PFSK-1 (cell line): Measurements from ENCODE around the gene FAM156A.
A peak's percentile ranks its signal among the peaks of the same experiment; 100 is the strongest.

Source experiments
- POLR2AphosphoS5 ChIP-seq: IDR thresholded peaks from 2 replicates; pipeline ENCODE4 v1.6.1; 2012; ENCODE audit warnings: low read depth, mild to moderate bottlenecking, control low read depth, low read length, moderate library complexity
- REST ChIP-seq, 2 experiments: IDR thresholded peaks; 2 replicates each; pipeline versions ENCODE4 v1.6.1 to v1.8.0; 2011 to 2012; ENCODE audit warnings: low read depth in 2 of 2, low read length in 2 of 2, control low read depth in 1 of 2, inconsistent platforms in 1 of 2, mild to moderate bottlenecking in 1 of 2, moderate library complexity in 1 of 2; ENCODE audit not compliant: insufficient read depth in 1 of 2
- SIN3A ChIP-seq: IDR thresholded peaks from 2 replicates; pipeline ENCODE4 v1.6.1; 2012; ENCODE audit warnings: mild to moderate bottlenecking, low read length, moderate library complexity, borderline replicate concordance; ENCODE audit not compliant: insufficient read depth
- TAF1 ChIP-seq: IDR thresholded peaks from 2 replicates; pipeline ENCODE4 v1.6.1; 2012; ENCODE audit warnings: low read length, control low read depth, borderline replicate concordance; ENCODE audit not compliant: insufficient read depth

GRCh38 chrX:52934704-52935469 lies 23.4 kb downstream of the FAM156A start:
- no peak for TF ChIP-seq SIN3A
- peak; percentile 76; the same call in 1 of the 2 replicates for TF ChIP-seq POLR2AphosphoS5
- TF ChIP-seq REST (IDR thresholded peaks at IDR 0.05; ENCODE audit: insufficient read depth in 1 of 2, low read depth in 2 of 2, low read length in 2 of 2), result no peak
- TF ChIP-seq TAF1, result no peak
